Activated CD8-positive, alpha-beta T cell treated with anti-CD3 and anti-CD28 coated beads for 36 hours (primary cell): ENCODE measurements around the gene NCF4. TPM values are rescaled to one million over a fixed set of nuclear protein-coding genes. Genes with fewer than 3 reads are reported as not detected.
A peak's percentile ranks its signal among the peaks of the same experiment; 100 is the strongest.

Experiments
- ATAC-seq: fragments of 200-7000 bp; cut with Tn5 transposase; one replicate; pipeline ENCODE4 v1.10.0; 2021; ENCODE audit warnings: mild to moderate bottlenecking, moderate library complexity
- CTCF ChIA-PET: fragments of 350-600 bp; sonication (Branson Sonifier 250); formaldehyde crosslinking; loops from one replicate; lab custom pipeline; 2021; ENCODE audit warnings: antibody characterized with exemption; lab: Charles Lee
- POLR2A ChIA-PET: fragments of 350-600 bp; sonication (Branson Sonifier 250); formaldehyde crosslinking; loops from one replicate; lab custom pipeline; 2021; ENCODE audit warnings: antibody characterized with exemption; lab: Charles Lee
- DNase-seq: peaks from one replicate; pipeline ENCODE4 v3.0.0-alpha.2; 2020
- H3K27ac Mint-ChIP-seq: one replicate; pipeline ENCODE4 v1.8.0; 2021; ENCODE audit warnings: mild to moderate bottlenecking, mixed read lengths
- H3K27me3 Mint-ChIP-seq: one replicate; pipeline ENCODE4 v1.8.0; 2021; ENCODE audit warnings: mixed read lengths
- H3K36me3 Mint-ChIP-seq: one replicate; pipeline ENCODE4 v1.8.0; 2021; ENCODE audit warnings: low read depth, mixed read lengths
- H3K4me1 Mint-ChIP-seq: one replicate; pipeline ENCODE4 v1.8.0; 2021; ENCODE audit warnings: low read depth, mixed read lengths
- H3K4me3 Mint-ChIP-seq: one replicate; pipeline ENCODE4 v1.8.0; 2021; ENCODE audit warnings: mild to moderate bottlenecking, moderate library complexity, mixed read lengths
- H3K9me3 Mint-ChIP-seq: one replicate; pipeline ENCODE4 v1.8.0; 2021; ENCODE audit warnings: mixed read lengths
- intact Hi-C: fragments of 100-400 bp; cut with micrococcal nuclease; formaldehyde crosslinking; loops from one replicate; pipeline ENCODE4 v1.10.0; 2022
- total RNA-seq, 2 experiments: library from RNA; stranded (reverse); gene quantifications; one replicate each; pipeline ENCODE4 v1.2.3, GENCODE V29; 2021
- TF ChIP-seq, protein P1 (sequence below): fragments of 200-600 bp; IDR thresholded peaks from one replicate; pipeline ENCODE4 v1.8.0; 2022; ENCODE audit warnings: antibody characterized with exemption, mild to moderate bottlenecking

Gene NCF4
- total RNA-seq, 2 experiments from 2014 or later, result 2.5 to 2.9 TPM

DNA sequence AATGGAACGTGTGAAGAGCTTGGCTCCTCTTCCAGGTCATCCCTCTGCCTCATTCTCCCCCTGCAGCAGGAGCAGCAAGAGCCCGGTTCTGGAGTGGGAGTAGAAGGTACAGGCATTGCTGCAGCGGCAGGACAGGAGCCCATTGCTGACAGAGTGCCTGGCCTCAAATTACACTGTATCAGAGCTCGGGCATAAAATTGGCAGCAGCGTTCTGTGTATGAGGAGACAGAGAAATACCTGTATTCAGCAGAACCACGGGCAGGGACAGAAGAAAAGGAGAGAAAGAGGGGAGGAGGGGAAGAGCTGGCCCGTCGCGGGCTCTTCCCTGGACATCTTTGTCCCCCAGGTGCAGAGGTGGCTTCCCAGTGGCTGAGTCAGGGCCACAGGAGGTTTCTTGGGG lies 2.6 kb upstream of the NCF4 start:
- POLR2A ChIA-PET, result no interaction called here
- H3K9me3 Mint-ChIP-seq, result no peaks in the 10 kb centered on the region
- H3K27ac Mint-ChIP-seq, result no peak overlapping the region
- TF ChIP-seq, protein P1, sequence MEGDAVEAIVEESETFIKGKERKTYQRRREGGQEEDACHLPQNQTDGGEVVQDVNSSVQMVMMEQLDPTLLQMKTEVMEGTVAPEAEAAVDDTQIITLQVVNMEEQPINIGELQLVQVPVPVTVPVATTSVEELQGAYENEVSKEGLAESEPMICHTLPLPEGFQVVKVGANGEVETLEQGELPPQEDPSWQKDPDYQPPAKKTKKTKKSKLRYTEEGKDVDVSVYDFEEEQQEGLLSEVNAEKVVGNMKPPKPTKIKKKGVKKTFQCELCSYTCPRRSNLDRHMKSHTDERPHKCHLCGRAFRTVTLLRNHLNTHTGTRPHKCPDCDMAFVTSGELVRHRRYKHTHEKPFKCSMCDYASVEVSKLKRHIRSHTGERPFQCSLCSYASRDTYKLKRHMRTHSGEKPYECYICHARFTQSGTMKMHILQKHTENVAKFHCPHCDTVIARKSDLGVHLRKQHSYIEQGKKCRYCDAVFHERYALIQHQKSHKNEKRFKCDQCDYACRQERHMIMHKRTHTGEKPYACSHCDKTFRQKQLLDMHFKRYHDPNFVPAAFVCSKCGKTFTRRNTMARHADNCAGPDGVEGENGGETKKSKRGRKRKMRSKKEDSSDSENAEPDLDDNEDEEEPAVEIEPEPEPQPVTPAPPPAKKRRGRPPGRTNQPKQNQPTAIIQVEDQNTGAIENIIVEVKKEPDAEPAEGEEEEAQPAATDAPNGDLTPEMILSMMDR, result no peak
- peaks cover 5% of the 10 kb centered on the region for H3K27me3 Mint-ChIP-seq
- no peak overlapping the region for H3K4me3 Mint-ChIP-seq
- peaks cover 3% of the 10 kb centered on the region for H3K36me3 Mint-ChIP-seq
- no peak for DNase-seq
- intact Hi-C loops, result loop anchor here (5.0 kb wide), 1 partner anchor 119 kb away; no protein-coding TSS in a partner anchor
- peaks cover 37% of the 10 kb centered on the region for H3K4me1 Mint-ChIP-seq
- no peak for ATAC-seq
- CTCF ChIA-PET, result interaction anchor here (0.9 to 7.1 kb wide), 9 partner anchors 10 to 306 kb away, joined by 3 to 129 read pairs (median 9); partner anchors contain the start of gene IFT27

DNA sequence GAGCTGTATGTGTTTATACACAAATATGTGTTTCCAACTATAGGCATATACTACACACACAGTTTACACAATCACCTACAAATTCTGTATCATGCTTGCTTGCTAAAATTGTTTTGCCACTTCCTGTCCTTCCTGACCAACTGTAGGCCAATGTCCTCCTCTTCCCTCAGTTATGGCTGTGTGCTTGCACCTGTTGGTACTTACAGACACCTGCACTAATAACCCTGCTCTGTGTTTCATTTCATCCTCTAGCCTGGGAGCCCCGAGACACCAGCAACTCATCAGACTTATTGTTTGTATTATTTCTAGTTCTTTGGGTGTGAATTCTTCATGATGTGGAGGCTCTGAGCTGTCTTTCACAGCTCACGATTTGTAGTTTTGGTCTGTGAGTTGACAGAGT lies 1.8 kb upstream of the NCF4 start:
- DNase-seq (no peak), ATAC-seq (no peak)
- TF ChIP-seq, protein P1, result no peak
- intact Hi-C loops, result loop anchor here (5.0 kb wide), 1 partner anchor 118 kb away; no protein-coding TSS in a partner anchor
- Mint-ChIP-seq H3K4me3 (no peak overlapping the region), H3K4me1 (peaks cover 31% of the 10 kb centered on the region), H3K27me3 (peaks cover 5% of the 10 kb centered on the region), H3K27ac (peak overlapping the region; percentile 41), H3K9me3 (no peaks in the 10 kb centered on the region), H3K36me3 (no peaks in the 10 kb centered on the region)
- ChIA-PET CTCF (interaction anchor here (1.0 to 7.1 kb wide), 8 partner anchors 19 to 314 kb away, joined by 3 to 129 read pairs (median 4); partner anchors contain the start of gene IFT27), POLR2A (no interaction called here)

DNA sequence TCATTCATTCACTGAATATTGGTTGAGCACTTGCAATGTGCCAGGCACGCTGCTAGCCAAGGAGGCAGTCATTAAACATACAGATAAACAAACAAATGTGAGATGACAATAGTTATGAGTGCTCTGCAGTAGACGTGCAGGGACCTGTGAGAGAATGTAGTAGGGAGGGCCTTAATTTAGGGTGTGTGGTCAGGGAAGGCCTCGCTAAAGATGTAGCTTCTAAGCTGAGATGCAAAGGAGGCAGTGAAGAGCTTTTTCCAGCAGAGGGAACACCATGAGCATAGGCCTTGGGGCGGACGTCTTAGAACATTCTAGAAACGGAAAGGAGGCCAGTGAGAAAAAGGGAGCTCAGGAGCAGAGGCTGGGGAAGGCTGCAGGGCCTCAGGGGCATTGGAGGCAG lies 789 bp upstream of the NCF4 start:
- H3K27ac Mint-ChIP-seq, result peak overlapping the region; percentile 96
- peaks cover 5% of the 10 kb centered on the region for H3K27me3 Mint-ChIP-seq
- ChIA-PET CTCF (interaction anchor here (0.6 to 7.1 kb wide), 7 partner anchors 18 to 315 kb away, joined by 3 to 129 read pairs (median 4); partner anchors contain the start of gene IFT27), POLR2A (interaction anchor here (0.9 to 1.1 kb wide), 2 partner anchors 8 to 9 kb away, joined by 3 read pairs; no protein-coding TSS in a partner anchor)
- H3K4me1 Mint-ChIP-seq, result peaks cover 34% of the 10 kb centered on the region
- intact Hi-C loops, result no loop called here
- TF ChIP-seq, protein P1, result no peak
- H3K9me3 Mint-ChIP-seq, result no peaks in the 10 kb centered on the region
- no peaks in the 10 kb centered on the region for H3K36me3 Mint-ChIP-seq
- no peak for DNase-seq
- no peak for ATAC-seq
- no peak overlapping the region for H3K4me3 Mint-ChIP-seq

DNA sequence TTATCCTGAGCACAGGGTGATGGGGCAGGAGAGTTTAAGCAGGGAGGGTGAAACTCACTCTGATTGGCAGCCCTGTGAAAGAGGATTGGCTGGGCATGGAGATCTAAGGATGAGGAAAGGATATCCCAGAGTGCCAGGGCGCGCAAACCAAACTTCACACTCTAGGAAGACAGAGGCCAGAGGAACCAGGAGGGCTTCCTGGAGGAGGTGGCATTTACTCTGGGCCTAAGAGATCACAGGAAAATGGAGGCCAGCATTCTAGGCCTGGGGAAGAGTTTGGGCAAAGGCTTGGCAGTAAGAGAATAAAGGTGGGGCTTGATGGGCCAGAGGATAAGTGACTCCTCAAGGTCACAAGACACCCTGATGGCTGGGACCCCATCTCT lies 377 bp upstream of the NCF4 start:
- H3K4me3 Mint-ChIP-seq, result peak overlapping the region; percentile 48
- ATAC-seq (no peak), DNase-seq (no peak)
- intact Hi-C loops, result no loop called here
- H3K27me3 Mint-ChIP-seq, result peaks cover 5% of the 10 kb centered on the region
- TF ChIP-seq, protein P1, result no peak
- POLR2A ChIA-PET, result interaction anchor here (0.8 to 2.2 kb wide), 4 partner anchors 8 to 302 kb away, joined by 3 to 7 read pairs (median 3); no protein-coding TSS in a partner anchor
- peak overlapping the region; percentile 96 for H3K27ac Mint-ChIP-seq
- peaks cover 39% of the 10 kb centered on the region for H3K4me1 Mint-ChIP-seq
- H3K9me3 Mint-ChIP-seq, result no peaks in the 10 kb centered on the region
- CTCF ChIA-PET, result interaction anchor here (1.0 to 7.1 kb wide), 3 partner anchors 80 to 121 kb away, joined by 5 to 129 read pairs (median 6); partner anchors contain the start of gene IFT27
- no peaks in the 10 kb centered on the region for H3K36me3 Mint-ChIP-seq
